Fibroblast of mammary gland (primary cell): ENCODE data around the gene MOAP1.

Source experiments
- DNase-seq: peaks from one replicate; pipeline ENCODE4 v3.0.0-alpha.2; 2010; ENCODE audit warnings: low read depth
- H3K4me3 ChIP-seq: 2 replicates; pipeline ENCODE4 v1.5.1; 2011; ENCODE audit warnings: low read depth, mild to moderate bottlenecking, low read length, moderate library complexity; ENCODE audit not compliant: control insufficient read depth
- CTCF ChIP-seq: conservative IDR thresholded peaks from 2 replicates; pipeline ENCODE4 v1.5.1; 2011; ENCODE audit warnings: low read depth, low read length, inconsistent platforms; ENCODE audit not compliant: control insufficient read depth, insufficient read depth

The MOAP1 gene

GRCh38 chr14:93206793-93207467 is 22.2 kb upstream of the MOAP1 start, which contains the start of the genes GON7 and UBR7:
Gene GON7 (minus strand): TSS chr14:93207065. CDS start chr14:93207037, 28 bp downstream.
Gene UBR7 (plus strand): TSS chr14:93207256. CDS start chr14:93207292, 36 bp downstream.
- no peak for TF ChIP-seq CTCF
- peak within 1 kb of the TSS; percentile 89 for H3K4me3 ChIP-seq
- DNase-seq: peak; percentile 96

- H3K4me3 ChIP-seq: no peak overlapping the region
- no peak for TF ChIP-seq CTCF
- no peak for DNase-seq
Measured at GRCh38 chr14:93201155-93201704, 16.5 kb upstream of the MOAP1 start.

DNA sequence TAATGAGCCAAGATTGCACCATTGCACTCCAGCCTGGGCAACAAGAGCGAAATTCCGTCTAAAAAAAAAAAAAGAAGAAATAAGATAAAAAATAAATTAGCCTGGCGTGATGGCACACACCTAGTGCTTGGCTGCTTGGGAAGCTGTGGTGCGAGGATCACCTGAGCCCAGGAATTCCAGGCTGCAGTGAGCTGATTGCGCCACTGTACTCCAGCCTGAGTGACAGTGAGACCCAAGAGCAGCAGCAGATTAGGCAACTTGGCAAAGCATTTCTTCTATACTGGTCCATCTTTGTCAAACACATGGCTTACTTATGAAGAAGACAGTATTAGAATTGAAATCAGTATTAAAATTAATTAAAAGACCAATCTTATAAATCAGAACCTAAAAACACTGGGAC is 15.9 kb upstream of the MOAP1 start:
- no peak overlapping the region for H3K4me3 ChIP-seq
- DNase-seq: no peak
- TF ChIP-seq CTCF: no peak

GRCh38 chr14:93199031-93199430 is 14.3 kb upstream of the MOAP1 start:
- no peak for TF ChIP-seq CTCF
- DNase-seq: no peak
- no peak overlapping the region for H3K4me3 ChIP-seq

- H3K4me3 ChIP-seq: no peak overlapping the region
- TF ChIP-seq CTCF: no peak
- DNase-seq: no peak
Measured at GRCh38 chr14:93195316-93195999, 10.8 kb upstream of the MOAP1 start.

- TF ChIP-seq CTCF: no peak
- H3K4me3 ChIP-seq: no peak overlapping the region
- DNase-seq: no peak
Measured at GRCh38 chr14:93186956-93187355, 2.3 kb upstream of the MOAP1 start.
